GM23248 (cell line): ENCODE measurements around the gene PTPRE.

Source experiments
- EZH2 ChIP-seq: fragments of 200-600 bp; sonication (generic); IDR thresholded peaks from 2 replicates; pipeline ENCODE4 v1.6.1; 2018; ENCODE audit warnings: antibody characterized with exemption, mild to moderate bottlenecking; ENCODE audit not compliant: insufficient read depth, poor library complexity, severe bottlenecking
- EZH2phosphoT487 ChIP-seq: fragments of 200-600 bp; sonication (generic); IDR thresholded peaks from 2 replicates; pipeline ENCODE4 v1.6.1; 2018; ENCODE audit warnings: antibody characterized with exemption, moderate library complexity, mild to moderate bottlenecking, low read depth; ENCODE audit not compliant: insufficient read depth

GRCh38 chr10:128029290-128029651 lies 122.4 kb downstream of the PTPRE start:
- no peak for TF ChIP-seq EZH2
- no peak for TF ChIP-seq EZH2phosphoT487
